Suppressor macrophage treated with lipopolysaccharide for 4 hours (primary cell): ENCODE results near the gene MS4A4A.

Source experiments
- DNase-seq: peaks from one replicate; pipeline ENCODE4 v3.0.0-alpha.2; 2020

Gene MS4A4A

DNA sequence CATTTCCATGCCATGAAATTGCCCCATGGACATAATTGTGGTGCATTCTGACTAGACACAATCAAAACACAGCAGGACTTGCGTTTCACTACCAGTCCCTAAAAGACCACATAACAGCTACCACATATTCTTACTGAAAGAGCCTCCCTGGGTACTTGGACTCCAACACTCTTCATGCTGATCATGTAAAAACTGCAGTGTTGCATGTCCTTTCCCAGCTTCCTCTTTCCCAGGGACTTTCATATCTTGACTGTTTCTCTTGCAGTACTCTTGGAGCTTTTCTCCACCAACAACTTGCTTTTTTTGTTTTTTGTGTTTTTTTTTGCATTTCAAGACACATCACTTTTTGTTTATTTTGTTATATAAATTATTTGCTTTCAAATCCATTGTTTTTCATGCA, 69.5 kb downstream of the MS4A4A start:
- peak; percentile 72 for DNase-seq

DNA sequence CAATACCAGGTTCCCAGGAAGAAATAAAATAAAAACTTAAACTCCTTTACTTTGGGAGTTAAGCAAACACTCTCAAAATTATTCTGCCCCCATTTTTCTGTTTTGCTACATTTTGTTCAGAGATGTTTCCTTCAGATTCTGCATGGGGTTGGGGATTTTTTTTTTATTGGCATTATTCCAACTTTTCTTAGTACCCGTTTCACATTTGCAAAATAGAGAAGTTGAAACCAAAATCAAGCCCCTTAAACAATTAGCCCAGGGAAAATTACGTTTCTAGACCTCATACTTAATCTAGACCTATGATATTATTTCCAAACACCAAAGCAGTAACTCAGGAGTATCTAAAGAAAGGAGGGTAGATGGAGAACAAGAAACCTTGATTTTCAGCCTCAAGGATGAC, 77.3 kb downstream of the MS4A4A start:
- DNase-seq, result peak; percentile 77
